Gastroesophageal sphincter (tissue), 3 donors: ENCODE data around the gene TOP1.

ENCODE experiments used
- EP300 ChIP-seq: sonication (generic); formaldehyde crosslinking; IDR thresholded peaks from one replicate; pipeline ENCODE4 v1.6.1; 2017; ENCODE audit warnings: antibody characterized with exemption, mild to moderate bottlenecking
- POLR2A ChIP-seq, 2 donors: fragments of 450-650 bp; IDR thresholded peaks; one replicate each; pipeline ENCODE4 v1.6.1; 2017; ENCODE audit warnings: antibody characterized with exemption in 2 of 2, mild to moderate bottlenecking in 2 of 2, moderate library complexity in 1 of 2
- POLR2AphosphoS5 ChIP-seq: sonication (generic); formaldehyde crosslinking; IDR thresholded peaks from one replicate; pipeline ENCODE4 v1.6.1; 2017; ENCODE audit warnings: antibody characterized with exemption
- TF ChIP-seq, protein P1 (sequence below), 4 experiments: fragments of 200-600 bp in 2 of 4; fragments of 450-650 bp in 2 of 4; sonication (generic) in 1 of 4; IDR thresholded peaks; one replicate each; pipeline ENCODE4 v1.5.1; 2017 to 2019; ENCODE audit warnings: antibody characterized with exemption in 4 of 4, mild to moderate bottlenecking in 2 of 4, moderate library complexity in 2 of 4

DNA sequence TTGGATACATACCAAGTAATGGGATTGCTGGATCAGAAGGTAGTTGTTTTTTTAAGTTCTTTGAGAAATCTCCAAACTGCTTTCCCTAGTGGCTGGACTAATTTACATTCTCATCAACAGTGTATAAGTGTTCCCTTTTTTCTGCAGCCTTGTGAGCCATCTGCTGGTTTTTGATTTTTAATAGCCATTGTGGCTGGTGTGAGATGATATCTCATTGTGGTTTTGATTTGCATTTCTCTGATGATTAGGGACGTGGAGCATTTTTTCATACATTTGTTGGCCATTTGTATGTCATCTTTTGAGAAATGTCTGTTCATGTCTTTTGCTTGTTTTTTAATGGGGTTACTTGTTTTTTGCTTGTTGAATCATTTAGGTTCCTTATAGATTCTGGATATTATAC is 34.8 kb downstream of the TOP1 start:
- TF ChIP-seq POLR2A (IDR thresholded peaks at IDR 0.05) (no peak), EP300 (no peak), POLR2AphosphoS5 (no peak)
- TF ChIP-seq, protein P1, sequence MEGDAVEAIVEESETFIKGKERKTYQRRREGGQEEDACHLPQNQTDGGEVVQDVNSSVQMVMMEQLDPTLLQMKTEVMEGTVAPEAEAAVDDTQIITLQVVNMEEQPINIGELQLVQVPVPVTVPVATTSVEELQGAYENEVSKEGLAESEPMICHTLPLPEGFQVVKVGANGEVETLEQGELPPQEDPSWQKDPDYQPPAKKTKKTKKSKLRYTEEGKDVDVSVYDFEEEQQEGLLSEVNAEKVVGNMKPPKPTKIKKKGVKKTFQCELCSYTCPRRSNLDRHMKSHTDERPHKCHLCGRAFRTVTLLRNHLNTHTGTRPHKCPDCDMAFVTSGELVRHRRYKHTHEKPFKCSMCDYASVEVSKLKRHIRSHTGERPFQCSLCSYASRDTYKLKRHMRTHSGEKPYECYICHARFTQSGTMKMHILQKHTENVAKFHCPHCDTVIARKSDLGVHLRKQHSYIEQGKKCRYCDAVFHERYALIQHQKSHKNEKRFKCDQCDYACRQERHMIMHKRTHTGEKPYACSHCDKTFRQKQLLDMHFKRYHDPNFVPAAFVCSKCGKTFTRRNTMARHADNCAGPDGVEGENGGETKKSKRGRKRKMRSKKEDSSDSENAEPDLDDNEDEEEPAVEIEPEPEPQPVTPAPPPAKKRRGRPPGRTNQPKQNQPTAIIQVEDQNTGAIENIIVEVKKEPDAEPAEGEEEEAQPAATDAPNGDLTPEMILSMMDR (IDR thresholded peaks at IDR 0.05) = no peak
